Loucy (cell line): ENCODE measurements around the gene PHLDB2.

Experiments used
- CTCF ChIP-seq: fragments of 200-600 bp; sonication (generic); conservative IDR thresholded peaks from 2 replicates; pipeline ENCODE4 v1.5.1; 2014; ENCODE audit warnings: mild to moderate bottlenecking, antibody characterized with exemption, low read length
- EZH2phosphoT487 ChIP-seq: fragments of 200-600 bp; IDR thresholded peaks from 2 replicates; pipeline ENCODE4 v1.6.1; 2018; ENCODE audit warnings: antibody characterized with exemption, mild to moderate bottlenecking, moderate library complexity, borderline replicate concordance

GRCh38 chr3:111904376-111905241 is 45.5 kb downstream of the PHLDB2 start:
- TF ChIP-seq EZH2phosphoT487 (no peak), CTCF (no peak)
